CD14-positive monocyte (primary cell): ENCODE measurements around the gene SLX4. TPM values are rescaled to one million over a fixed set of nuclear protein-coding genes. Genes with fewer than 3 reads are reported as not detected.

Experiments used
- DNase-seq, 3 donors: peaks; one replicate each; pipeline ENCODE4 v3.0.0-alpha.2; 2011 to 2022
- H2AFZ ChIP-seq: 2 replicates; pipeline ENCODE4 v1.6.0; 2012; ENCODE audit warnings: mild to moderate bottlenecking, low read depth, low read length, inconsistent platforms; ENCODE audit not compliant: insufficient read depth, poor library complexity, severe bottlenecking
- H3K27ac ChIP-seq, 2 donors: 1 replicate in 1 of 2; 2 replicates in 1 of 2; pipeline ENCODE4 v1.5.1; 2012 to 2013; ENCODE audit warnings: low read length in 2 of 2, control low read depth in 1 of 2, inconsistent platforms in 1 of 2, low read depth in 1 of 2, mild to moderate bottlenecking in 1 of 2
- H3K27me3 ChIP-seq, 2 donors: one replicate each; pipeline versions ENCODE4 v1.6.0 to v1.6.1; 2011 to 2013; ENCODE audit warnings: low read length in 2 of 2; ENCODE audit not compliant: control insufficient read depth in 2 of 2, insufficient read depth in 2 of 2
- H3K36me3 ChIP-seq, 2 donors: replicated peaks in 1 of 2; 1 replicate in 1 of 2; 2 replicates in 1 of 2; pipeline versions ENCODE4 v1.5.1 to v1.6.1; 2012 to 2013; ENCODE audit warnings: low read length in 2 of 2, control low read depth in 1 of 2, inconsistent platforms in 1 of 2, mild to moderate bottlenecking in 1 of 2; ENCODE audit not compliant: insufficient read depth in 2 of 2, control insufficient read depth in 1 of 2
- H3K4me1 ChIP-seq, 2 donors: 1 replicate in 1 of 2; 2 replicates in 1 of 2; pipeline versions ENCODE4 v1.5.1 to v1.6.1; 2012 to 2013; ENCODE audit warnings: low read length in 2 of 2, control low read depth in 1 of 2, inconsistent platforms in 1 of 2, mild to moderate bottlenecking in 1 of 2, moderate library complexity in 1 of 2; ENCODE audit not compliant: insufficient read depth in 2 of 2, control insufficient read depth in 1 of 2
- H3K4me2 ChIP-seq: replicated peaks from 2 replicates; pipeline ENCODE3; 2012; ENCODE audit warnings: low read length, moderate library complexity, mild to moderate bottlenecking; ENCODE audit not compliant: poor library complexity, severe bottlenecking; ENCODE audit errors: extremely low read depth
- H3K4me3 ChIP-seq, 3 experiments: fragments of 200-600 bp in 1 of 3; sonication (generic) in 1 of 3; replicated peaks in 1 of 3; 1 replicate in 2 of 3; 2 replicates in 1 of 3; pipeline ENCODE4 v1.5.1; 2011 to 2013; ENCODE audit warnings: low read length in 3 of 3, mild to moderate bottlenecking in 3 of 3, control low read depth in 2 of 3, low read depth in 2 of 3, inconsistent platforms in 1 of 3, moderate library complexity in 1 of 3
- H3K79me2 ChIP-seq: 2 replicates; pipeline ENCODE4 v1.6.0; 2012; ENCODE audit warnings: mild to moderate bottlenecking, control low read depth, inconsistent platforms, low read length, moderate library complexity; ENCODE audit not compliant: insufficient read depth
- H3K9ac ChIP-seq: 2 replicates; pipeline ENCODE4 v1.6.0; 2017; ENCODE audit warnings: low read length, mild to moderate bottlenecking; ENCODE audit not compliant: insufficient read depth, poor library complexity, severe bottlenecking
- H3K9me3 ChIP-seq, 2 donors: replicated peaks in 1 of 2; 1 replicate in 1 of 2; 2 replicates in 1 of 2; pipeline versions ENCODE4 v1.5.1 to v1.6.1; 2012 to 2013; ENCODE audit warnings: low read length in 2 of 2, control low read depth in 1 of 2; ENCODE audit not compliant: control insufficient read depth in 1 of 2, insufficient read depth in 1 of 2
- H4K20me1 ChIP-seq: 2 replicates; pipeline ENCODE4 v1.6.0; 2012; ENCODE audit warnings: mild to moderate bottlenecking, low read length, control low read depth, moderate library complexity; ENCODE audit not compliant: insufficient read depth
- H3K27ac Mint-ChIP-seq, 7 donors: one replicate each; pipeline ENCODE4 v1.8.0; 2020; ENCODE audit warnings: mild to moderate bottlenecking in 7 of 7, mixed read lengths in 7 of 7, moderate library complexity in 6 of 7, inconsistent platforms in 2 of 7
- H3K27me3 Mint-ChIP-seq, 3 donors: one replicate each; pipeline ENCODE4 v1.8.0; 2021 to 2022; ENCODE audit warnings: low read depth in 3 of 3, mild to moderate bottlenecking in 3 of 3, mixed read lengths in 3 of 3, moderate library complexity in 3 of 3, inconsistent platforms in 1 of 3
- H3K36me3 Mint-ChIP-seq, 2 donors: one replicate each; pipeline ENCODE4 v1.8.0; 2020; ENCODE audit warnings: mixed read lengths in 2 of 2, inconsistent platforms in 1 of 2, mild to moderate bottlenecking in 1 of 2
- H3K4me1 Mint-ChIP-seq: one replicate; pipeline ENCODE4 v1.8.0; 2020; ENCODE audit warnings: mild to moderate bottlenecking, mixed read lengths
- H3K4me3 Mint-ChIP-seq, 2 donors: one replicate each; pipeline ENCODE4 v1.8.0; 2020; ENCODE audit warnings: mild to moderate bottlenecking in 2 of 2, mixed read lengths in 2 of 2, moderate library complexity in 1 of 2
- H3K9me3 Mint-ChIP-seq, 7 donors: one replicate each; pipeline ENCODE4 v1.8.0; 2020 to 2022; ENCODE audit warnings: mixed read lengths in 7 of 7, mild to moderate bottlenecking in 6 of 7, moderate library complexity in 6 of 7, inconsistent platforms in 2 of 7
- CTCF ChIP-seq: fragments of 200-600 bp; IDR thresholded peaks from one replicate; pipeline ENCODE4 v1.8.0; 2022; ENCODE audit warnings: antibody characterized with exemption, mild to moderate bottlenecking
- WGBS: methylation state at CpG from one replicate; pipeline ENCODE4 v1.1.5; 2013; ENCODE audit warnings: missing lambda C conversion rate; ENCODE audit not compliant: insufficient coverage; 5-methylcytosine and 5-hydroxymethylcytosine counted together
- intact Hi-C, 2 donors: fragments of 100-400 bp; cut with micrococcal nuclease; formaldehyde crosslinking; loops; one replicate each; pipeline versions ENCODE4 v1.15.0 to v1.15.1; 2023
- polyA plus RNA-seq, 3 donors: library from polyadenylated mRNA; depleted of rRNA in 1 of 3; unstranded in 2 of 3; stranded (reverse) in 1 of 3; fragments of 300-500 nt in 2 of 3; fragments of >200 nt in 1 of 3; fragmentation: Illumina TruSeq in 2 of 3; gene quantifications; 1 replicate in 2 of 3; 2 replicates in 1 of 3; pipeline ENCODE4 v1.2.3, GENCODE V29; 2012 to 2021

SLX4 gene
- polyA plus RNA-seq, 3 donors: 0.12 to 2.4 (median 0.71) TPM

DNA sequence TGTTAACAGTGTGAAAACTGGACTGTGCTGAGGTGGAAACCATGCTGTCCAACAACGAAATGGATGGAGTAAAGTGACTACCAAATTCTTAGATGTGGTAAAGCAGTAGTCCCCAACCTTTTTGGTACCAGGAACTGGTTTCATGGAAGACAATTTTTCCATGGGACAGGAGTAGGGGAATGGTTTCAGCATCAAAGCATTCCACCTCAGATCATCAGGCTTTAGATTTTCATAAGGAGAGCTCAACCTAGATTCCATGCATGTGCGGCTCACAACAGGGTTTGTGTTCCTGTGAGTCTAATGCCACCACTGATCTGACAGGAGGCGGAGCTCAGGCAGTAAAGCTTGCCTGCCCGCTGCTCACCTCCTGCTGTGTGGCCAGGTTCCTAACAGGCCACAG is 11.5 kb downstream of the SLX4 start:
- H3K4me2 ChIP-seq: no peak overlapping the region
- H3K9ac ChIP-seq: no peak overlapping the region
- Mint-ChIP-seq H3K4me3 (no peak overlapping the region), H3K4me1 (peaks cover 3% of the 10 kb centered on the region), H3K9me3 (peaks cover 0 to 13% (median 6%) of the 10 kb centered on the region in 7 donors), H3K27ac (no peak overlapping the region), H3K36me3 (peaks cover 77 to 92% of the 10 kb centered on the region in 2 donors), H3K27me3 (peaks cover 0 to 5% (median 2%) of the 10 kb centered on the region in 3 donors)
- TF ChIP-seq CTCF: no peak
- DNase-seq: no peak
- peaks cover 0 to 3% of the 10 kb centered on the region in 2 donors for H3K9me3 ChIP-seq
- 100% methylated on average over 3 of the region's 4 CpGs for WGBS
- H3K36me3 ChIP-seq: peaks cover 44 to 85% of the 10 kb centered on the region in 2 donors
- intact Hi-C loops: no loop called here
- H3K4me3 ChIP-seq: no peak overlapping the region
- no peak overlapping the region for H2AFZ ChIP-seq
- no peaks in the 10 kb centered on the region for H4K20me1 ChIP-seq
- H3K4me1 ChIP-seq: no peaks in the 10 kb centered on the region
- H3K27me3 ChIP-seq: no peaks in the 10 kb centered on the region
- H3K27ac ChIP-seq: no peak overlapping the region
- H3K79me2 ChIP-seq: no peaks in the 10 kb centered on the region

GRCh38 chr16:3599121-3599520 is 12.3 kb downstream of the SLX4 start:
- no peak overlapping the region for H3K27ac Mint-ChIP-seq
- TF ChIP-seq CTCF: no peak
- H3K36me3 Mint-ChIP-seq: peaks cover 79 to 95% of the 10 kb centered on the region in 2 donors
- Histone ChIP-seq H2AFZ (no peak overlapping the region), H3K9me3 (peaks cover 0 to 3% of the 10 kb centered on the region in 2 donors), H3K27ac (no peak overlapping the region), H3K9ac (no peak overlapping the region), H4K20me1 (no peaks in the 10 kb centered on the region), H3K4me2 (no peak overlapping the region), H3K79me2 (no peaks in the 10 kb centered on the region), H3K4me1 (no peaks in the 10 kb centered on the region), H3K27me3 (no peaks in the 10 kb centered on the region), H3K36me3 (peaks cover 47 to 90% of the 10 kb centered on the region in 2 donors), H3K4me3 (no peak overlapping the region)
- intact Hi-C loops: no loop called here
- peaks cover 3% of the 10 kb centered on the region for H3K4me1 Mint-ChIP-seq
- H3K9me3 Mint-ChIP-seq: peaks cover 0 to 16% (median 6%) of the 10 kb centered on the region in 7 donors
- H3K27me3 Mint-ChIP-seq: peaks cover under 1 to 7% (median 7%) of the 10 kb centered on the region in 3 donors
- WGBS: 85% methylated on average over 6 of the region's 8 CpGs
- no peak for DNase-seq
- H3K4me3 Mint-ChIP-seq: no peak overlapping the region
